ENCODE measurements around the gene COPA.

Gene COPA

DNA sequence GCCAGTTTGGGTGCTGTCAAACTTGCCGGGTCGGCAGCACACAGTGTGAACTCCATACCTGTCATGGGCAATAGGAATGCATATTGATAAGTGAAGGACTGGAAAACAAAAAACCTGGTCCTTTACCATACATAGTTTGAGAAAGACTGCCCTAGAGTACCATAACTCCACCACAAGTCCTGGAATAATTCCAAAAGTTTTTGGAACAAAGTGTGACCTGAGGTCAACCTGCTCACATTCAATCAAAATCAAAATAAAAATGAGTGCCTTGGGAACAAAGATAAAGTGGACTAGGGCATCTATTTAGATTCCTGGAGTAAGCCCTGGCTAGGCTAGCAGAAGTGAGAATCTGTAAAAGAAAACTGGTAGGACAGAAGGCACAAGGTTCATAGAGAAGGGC, 65.7 kb downstream of the COPA start:
- no peak overlapping the region for H3K27ac ChIP-seq

DNA sequence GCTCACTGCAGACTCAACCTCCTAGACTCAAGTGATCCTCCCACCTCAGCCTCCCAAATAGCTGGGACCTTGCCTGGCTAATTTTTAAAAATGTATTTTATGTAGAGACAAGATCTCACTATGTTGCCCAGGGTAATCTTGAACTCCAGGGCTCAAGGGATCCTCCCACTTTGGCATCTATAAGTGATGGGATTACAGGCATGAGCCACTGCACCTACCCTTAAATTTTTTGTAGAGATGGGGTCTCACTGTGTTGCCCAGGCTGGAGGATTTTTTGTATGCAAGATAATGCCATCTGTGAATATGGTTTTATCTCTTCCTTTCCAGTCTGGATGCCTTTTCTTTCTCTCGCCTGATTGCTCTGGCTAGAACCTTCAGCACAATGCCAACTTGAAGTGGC, 72.0 kb downstream of the COPA start:
- no peak overlapping the region for H3K27ac ChIP-seq
- TF ChIP-seq, protein P1, sequence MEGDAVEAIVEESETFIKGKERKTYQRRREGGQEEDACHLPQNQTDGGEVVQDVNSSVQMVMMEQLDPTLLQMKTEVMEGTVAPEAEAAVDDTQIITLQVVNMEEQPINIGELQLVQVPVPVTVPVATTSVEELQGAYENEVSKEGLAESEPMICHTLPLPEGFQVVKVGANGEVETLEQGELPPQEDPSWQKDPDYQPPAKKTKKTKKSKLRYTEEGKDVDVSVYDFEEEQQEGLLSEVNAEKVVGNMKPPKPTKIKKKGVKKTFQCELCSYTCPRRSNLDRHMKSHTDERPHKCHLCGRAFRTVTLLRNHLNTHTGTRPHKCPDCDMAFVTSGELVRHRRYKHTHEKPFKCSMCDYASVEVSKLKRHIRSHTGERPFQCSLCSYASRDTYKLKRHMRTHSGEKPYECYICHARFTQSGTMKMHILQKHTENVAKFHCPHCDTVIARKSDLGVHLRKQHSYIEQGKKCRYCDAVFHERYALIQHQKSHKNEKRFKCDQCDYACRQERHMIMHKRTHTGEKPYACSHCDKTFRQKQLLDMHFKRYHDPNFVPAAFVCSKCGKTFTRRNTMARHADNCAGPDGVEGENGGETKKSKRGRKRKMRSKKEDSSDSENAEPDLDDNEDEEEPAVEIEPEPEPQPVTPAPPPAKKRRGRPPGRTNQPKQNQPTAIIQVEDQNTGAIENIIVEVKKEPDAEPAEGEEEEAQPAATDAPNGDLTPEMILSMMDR (conservative IDR thresholded peaks at IDR 0.05): no peak

More for the DNA sequence above, 65.7 kb downstream of the COPA start:
- TF ChIP-seq, protein P1 (conservative IDR thresholded peaks at IDR 0.05): no peak

DNA sequence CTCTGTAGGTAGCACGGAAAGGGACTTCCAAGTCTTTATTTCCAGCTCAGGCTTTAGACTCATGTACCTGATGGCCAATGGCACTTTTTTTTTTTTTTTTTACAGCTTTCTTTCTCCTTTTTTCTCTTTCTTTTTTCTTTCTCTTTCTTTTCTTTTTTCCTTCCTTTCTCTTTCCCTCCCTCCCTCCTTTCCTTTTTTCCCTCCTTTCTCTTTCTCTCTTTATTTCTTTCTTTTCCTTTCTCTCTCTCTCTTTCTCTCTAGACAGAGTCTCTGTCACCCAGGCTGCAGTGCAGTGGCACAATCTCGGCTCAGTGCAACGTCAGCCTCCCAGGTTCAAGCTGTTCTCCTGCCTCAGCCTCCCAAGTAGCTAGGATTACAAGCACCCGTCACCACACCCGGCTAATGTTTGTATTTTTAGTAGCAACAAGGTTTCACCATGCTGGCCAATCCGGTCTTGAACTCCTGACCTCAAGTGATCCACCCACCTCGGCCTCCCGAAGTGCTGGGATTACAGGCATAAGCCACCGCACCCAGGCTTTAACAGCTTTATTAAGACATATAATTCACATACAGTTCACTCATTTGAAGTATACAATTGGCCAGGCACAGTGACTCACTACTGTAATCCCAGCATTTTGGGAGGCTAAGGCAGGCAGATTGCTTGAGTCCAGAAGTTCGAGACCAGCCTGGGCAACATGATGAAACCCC, 75.6 kb downstream of the COPA start:
- no peak overlapping the region for H3K27ac ChIP-seq
- TF ChIP-seq, protein P1 (conservative IDR thresholded peaks at IDR 0.05): no peak

DNA sequence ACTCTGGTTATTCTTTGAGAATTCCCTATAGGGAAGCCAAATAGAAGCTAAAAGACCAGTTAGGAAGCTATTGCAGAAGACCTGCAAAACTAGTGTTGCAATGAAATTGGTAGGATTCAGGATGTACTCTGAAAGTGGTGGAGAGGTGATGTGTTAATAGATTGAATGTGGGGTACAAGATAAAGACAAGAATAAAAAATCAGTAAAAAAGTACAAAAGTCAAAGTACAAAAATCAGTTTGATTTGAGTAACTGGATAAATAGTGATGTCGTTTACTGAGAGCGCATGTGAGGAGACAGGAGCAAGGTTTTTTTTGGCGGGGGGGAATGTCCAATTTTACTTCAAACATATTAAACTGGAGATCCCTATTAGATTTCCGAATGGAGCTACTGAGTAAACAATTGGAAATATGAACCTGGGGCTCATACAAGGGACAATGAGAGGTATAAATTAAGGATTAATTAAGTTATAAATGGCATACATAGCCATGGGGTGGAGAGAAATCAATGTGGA, 78.2 kb downstream of the COPA start:
- no peak overlapping the region for H3K27ac ChIP-seq

DNA sequence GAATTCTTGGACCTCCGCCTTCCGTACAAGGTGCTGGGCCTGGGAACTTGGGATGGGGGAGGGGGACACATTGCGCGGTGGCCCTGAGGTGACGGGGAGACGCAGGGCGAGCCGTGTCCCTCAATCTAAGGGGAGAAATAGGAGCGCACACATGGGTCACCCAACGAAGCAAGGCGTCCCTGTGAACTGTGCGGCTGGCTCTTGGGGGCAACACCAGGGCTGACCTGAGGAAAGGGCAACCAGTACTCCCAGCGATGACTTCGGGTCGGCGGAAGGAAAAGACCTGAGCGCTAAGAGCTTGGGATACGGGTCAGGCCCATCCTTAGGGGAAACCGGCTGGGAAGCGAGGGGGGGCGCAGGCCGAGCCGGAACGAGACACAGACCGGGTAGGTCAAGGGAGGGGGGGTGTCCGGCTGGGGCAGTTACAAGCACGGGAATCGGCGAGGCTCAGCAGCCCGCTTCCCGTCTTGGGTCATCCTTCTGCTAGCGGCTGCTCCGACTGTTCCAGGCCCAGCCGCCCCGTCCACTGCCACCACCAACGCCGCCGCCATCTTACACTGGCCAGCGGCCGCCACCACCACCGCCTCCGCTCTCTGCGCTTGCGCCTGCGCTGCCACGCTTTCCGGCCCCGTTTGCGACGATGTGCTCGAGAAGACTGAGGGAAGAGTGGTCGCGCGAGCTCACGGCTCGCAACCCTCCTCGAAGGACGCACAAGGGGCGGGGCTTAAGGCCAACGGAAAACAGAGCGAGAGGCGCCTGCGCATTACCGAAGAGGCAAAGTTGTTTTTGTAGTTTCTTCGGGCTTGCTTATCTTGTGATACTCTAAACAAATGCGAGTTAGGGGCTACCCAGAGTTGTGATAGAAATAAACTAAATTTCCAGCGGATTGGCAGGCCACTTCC, 80.9 kb downstream of the COPA start, which contains the start of gene DCAF8:
TSS of gene DCAF8 (minus strand) at position 657 of the 902 bp plus-strand sequence. CDS start 18,541 bp downstream, outside the sequence.
- TF ChIP-seq, protein P1 (conservative IDR thresholded peaks at IDR 0.05): no peak
- H3K27ac ChIP-seq: peak within 1 kb of the TSS; percentile 97

More for the DNA sequence above, 78.2 kb downstream of the COPA start:
- TF ChIP-seq, protein P1 (conservative IDR thresholded peaks at IDR 0.05): no peak

DNA sequence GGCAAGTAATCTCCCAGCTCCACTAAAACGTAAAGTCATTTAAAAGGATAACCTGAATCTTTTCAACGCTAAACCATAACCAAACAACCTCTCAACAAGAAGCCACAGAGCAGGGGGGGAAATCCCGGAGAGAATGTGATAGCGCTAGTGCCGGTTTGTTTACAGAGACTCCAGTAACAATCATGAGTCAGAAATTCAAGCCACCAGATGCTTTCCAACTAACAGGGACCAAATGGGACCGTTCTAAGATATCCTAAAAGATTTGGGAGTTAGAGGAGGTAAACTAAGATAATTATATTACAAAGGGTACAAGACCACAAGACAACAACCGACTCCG, 81.5 kb downstream of the COPA start:
- H3K27ac ChIP-seq: peak overlapping the region; percentile 97
- TF ChIP-seq, protein P1 (conservative IDR thresholded peaks at IDR 0.05): no peak

Measured in VCaP (cell line).